Hematopoietic multipotent progenitor cell (in vitro differentiated cells): Measurements from ENCODE around the gene ISM1. TPM values are rescaled to one million over a fixed set of nuclear protein-coding genes. Genes with fewer than 3 reads are reported as not detected.
"Not testable (repeated sequence)": the region's sequence is repeated elsewhere in the genome, so short reads cannot be mapped to it uniquely, and the experiment has no call there.

Experiments
- DNase-seq, 3 donors: peaks; one replicate each; pipeline ENCODE4 v3.0.0-alpha.2; 2011 to 2015; ENCODE audit warnings: low read depth in 2 of 3, low spot score in 2 of 3
- total RNA-seq: library from RNA; depleted of rRNA; stranded (reverse); fragments of >200 nt; gene quantifications from one replicate; pipeline ENCODE4 v1.2.3, GENCODE V29; 2012

The ISM1 gene
- total RNA-seq, 1 donor = 0.27 TPM

GRCh38 chr20:13221313-13221672 is 219 bp downstream of the ISM1 start:
- peak in 1 of 3 donors; percentile 10 for DNase-seq

DNA sequence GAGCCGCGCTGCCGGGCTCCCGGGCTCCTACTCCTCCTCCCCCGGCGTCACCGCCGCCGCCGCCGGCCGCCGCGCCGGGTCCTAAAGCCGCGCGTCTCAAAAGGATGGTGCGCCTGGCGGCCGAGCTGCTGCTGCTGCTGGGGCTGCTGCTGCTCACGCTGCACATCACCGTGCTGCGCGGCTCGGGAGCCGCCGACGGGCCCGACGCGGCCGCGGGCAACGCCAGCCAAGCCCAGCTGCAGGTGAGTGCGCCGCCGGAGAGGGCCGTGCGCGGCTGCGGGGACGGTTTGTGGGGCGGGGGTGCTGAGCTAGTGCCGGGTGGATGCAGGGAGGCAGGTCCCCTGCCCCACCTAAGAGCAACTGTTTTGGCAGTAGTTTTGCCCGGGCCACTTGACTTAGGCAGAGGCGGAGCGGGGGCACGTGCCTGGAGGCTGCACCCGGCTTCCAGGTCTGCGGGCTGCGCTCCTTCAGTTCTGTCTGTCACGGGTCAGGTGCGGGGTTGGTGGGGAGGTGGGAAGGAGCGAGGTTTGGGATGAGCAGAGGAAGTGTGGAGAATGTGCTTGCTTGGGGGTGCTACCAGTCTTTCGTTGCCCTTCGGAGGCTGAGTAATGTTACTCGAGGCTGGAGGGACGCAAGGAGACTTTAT is 722 bp downstream of the ISM1 start:
- peak; percentile 47 to 73 (median 63) for DNase-seq

- DNase-seq = no peak
Measured at GRCh38 chr20:13222319-13222716, 1.2 kb downstream of the ISM1 start.

DNA sequence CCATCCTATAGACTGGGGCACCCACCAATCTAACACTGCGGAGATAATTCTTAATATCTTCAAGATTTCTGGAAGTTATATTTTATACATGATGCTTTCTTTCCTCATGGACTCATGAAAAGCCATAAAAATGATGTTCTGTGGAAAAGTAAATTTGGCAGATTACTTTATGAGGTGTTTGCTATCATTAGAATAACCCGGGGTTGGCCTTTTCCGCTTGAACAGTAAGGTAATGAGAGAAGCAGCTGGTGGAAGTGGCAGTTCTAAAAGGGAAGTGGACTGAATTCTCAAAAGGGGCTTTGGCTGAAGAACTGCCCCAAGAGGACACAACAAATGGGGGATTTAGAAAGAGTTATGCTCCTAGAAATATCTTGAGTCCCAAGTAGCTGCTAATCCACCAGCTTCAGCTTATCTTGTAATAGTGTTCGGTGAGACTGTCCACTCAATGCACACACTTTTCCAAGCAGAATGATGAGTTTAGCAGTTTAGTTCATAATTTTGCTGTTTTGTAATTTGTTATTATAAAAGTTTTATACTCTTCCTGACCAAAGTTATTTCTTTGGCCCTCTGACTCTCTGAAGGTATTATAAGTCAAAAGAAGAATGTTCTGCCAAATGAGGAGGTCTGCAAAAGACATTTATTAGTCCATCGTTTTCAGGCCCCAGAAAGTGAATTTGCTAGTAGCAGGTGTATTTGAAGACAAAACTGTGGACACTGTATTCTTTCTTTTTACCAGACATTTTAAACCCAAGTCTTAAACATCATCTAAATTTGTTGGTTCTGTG is 2.9 kb downstream of the ISM1 start:
- no peak for DNase-seq

DNA sequence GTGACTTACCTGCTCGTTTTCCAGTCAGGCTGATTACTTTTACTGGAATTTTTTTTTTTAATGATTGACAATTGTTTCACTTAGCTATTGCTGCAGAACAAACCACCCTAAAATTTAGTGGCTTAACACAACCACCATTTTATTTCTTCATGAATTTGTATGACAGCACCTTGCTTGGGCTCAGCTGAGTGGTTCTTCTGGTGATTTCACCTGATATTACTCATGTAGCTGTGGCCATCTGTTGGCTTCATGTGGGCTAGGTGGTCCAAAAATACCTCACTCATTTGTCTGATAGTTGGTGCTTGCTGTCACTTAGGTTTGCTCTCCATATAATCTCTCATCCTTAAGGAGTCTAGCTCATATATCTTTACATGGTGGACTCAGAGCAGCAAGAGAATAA is 5.3 kb downstream of the ISM1 start:
- DNase-seq = no peak

DNA sequence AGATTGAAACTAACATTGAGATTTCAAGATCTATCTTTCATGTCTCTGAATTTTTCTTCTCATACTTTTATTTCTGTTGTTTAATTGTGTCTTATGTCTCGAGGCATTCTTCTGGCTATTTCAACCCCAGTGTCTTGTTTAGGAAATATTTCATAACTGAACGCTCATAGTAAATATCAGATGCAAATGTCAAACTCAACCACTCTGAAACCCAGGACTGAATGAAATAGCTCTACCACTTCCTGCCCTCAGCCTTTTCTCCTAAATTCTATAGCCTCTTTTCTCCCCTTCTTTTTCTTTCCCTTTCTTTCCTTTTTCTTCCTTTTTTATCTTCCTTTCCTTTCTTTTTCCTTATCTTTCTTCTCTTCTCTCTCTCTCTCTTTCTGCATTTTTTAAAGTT is 7.7 kb downstream of the ISM1 start:
- no peak for DNase-seq

DNA sequence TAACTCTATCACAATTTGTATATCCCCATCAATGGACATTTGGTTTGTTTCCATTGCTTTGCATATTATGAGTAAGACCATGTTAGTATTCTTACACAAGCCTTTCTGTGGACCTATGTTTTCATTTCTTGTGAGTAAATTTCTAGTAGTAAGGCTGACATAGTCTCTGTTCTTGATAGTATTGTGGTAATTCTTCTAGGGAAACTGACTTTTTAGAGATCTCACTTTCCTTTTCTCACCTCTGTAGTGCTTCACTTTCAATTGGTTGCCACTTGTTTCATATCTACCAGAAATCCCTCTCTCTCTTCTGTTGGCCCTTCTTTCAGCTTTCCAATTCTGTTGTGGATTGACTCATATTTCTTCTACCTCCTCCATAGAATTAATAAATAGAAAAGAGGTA is 8.5 kb downstream of the ISM1 start:
- DNase-seq = no peak

DNA sequence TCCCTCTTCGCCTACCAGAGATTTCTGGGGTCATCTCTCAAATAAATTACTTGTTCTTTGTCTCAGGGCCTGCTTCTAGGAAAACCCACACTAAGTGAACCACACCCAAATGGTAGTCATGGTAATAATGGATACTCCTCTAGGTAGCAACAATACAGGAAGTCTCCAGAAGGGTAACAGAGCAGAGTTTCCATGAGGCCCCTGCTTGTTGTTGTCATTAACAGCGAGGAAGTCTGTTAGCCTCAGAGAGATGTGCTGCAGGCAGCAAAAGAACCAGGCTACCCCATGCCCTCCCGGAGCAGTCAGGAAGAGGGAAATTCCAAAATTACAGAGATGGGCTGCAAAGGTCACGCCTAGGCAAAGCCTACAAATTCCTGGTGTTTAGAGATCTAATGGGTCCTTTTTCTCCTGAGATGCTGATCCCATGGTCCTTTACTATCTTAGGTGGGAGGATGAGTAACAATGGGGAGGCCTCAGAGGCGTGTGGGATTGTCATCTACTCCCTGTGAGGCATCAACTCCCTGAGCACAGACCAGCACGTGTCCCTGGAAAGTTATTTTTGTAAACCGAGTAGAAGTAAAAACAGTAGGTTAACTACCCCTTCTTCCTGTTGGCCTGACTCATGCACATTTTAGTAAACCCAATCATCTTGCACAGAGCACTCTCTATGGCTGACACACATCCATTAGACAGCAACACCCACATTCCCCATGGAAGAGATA is 10.1 kb downstream of the ISM1 start:
- DNase-seq = peak in 1 of 3 donors; percentile 58

DNA sequence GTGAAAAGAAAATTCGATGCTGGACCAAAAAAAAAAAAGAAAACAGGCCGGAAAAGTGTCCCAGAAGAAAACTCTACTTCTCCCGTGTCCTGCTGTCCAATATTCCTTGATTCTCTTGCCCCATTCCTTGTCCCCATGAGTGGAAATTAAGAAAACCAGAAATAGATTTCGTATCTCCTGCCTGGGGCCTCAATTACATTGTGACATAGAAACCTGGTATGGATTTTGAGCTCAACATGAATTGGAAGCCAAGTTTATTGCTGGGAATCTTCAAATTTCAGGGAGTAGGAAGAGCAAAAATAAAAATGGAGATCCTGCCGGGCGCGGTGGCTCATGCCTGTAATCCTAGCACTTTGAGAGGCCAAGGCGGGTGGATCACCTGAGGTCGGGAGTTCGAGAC is 11.9 kb downstream of the ISM1 start:
- no peak for DNase-seq

DNA sequence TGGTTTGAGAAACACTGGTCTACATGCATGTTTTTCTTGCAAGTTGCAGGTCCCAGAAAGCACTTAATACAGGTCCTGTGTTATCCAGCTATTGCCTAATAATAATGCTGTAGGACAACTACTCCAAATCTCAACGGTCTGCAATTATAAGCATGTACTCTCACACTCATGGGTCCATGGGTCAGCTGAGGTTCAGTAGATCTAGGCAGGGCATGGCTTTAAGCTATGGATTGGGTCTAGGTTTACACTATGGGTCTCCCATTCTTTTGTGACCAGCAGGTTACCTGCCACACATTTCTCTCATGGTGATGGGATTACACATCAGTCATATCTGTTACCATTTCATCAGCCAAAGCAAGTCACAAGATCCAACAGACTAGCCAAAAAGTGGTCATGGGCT is 13.9 kb downstream of the ISM1 start:
- no peak for DNase-seq

DNA sequence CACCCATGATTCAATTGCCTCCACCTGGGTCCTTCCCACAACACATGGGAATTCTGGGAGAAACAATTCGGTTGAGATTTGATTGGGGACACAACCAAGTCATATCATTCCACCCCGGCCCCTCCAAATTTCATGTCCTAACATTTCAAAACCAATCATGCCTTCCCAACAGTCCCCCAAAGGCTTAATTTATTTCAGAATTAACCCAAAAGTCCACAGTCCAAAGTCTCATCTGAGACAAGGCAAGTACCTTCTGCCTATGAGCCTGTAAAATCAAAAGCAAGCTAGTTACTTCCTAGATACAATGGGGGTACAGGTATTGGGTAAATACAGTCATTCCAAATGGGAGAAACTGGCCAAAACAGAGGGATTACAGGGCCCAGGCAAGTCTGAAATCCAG is 15.3 kb downstream of the ISM1 start:
- DNase-seq = not testable (repeated sequence)

DNA sequence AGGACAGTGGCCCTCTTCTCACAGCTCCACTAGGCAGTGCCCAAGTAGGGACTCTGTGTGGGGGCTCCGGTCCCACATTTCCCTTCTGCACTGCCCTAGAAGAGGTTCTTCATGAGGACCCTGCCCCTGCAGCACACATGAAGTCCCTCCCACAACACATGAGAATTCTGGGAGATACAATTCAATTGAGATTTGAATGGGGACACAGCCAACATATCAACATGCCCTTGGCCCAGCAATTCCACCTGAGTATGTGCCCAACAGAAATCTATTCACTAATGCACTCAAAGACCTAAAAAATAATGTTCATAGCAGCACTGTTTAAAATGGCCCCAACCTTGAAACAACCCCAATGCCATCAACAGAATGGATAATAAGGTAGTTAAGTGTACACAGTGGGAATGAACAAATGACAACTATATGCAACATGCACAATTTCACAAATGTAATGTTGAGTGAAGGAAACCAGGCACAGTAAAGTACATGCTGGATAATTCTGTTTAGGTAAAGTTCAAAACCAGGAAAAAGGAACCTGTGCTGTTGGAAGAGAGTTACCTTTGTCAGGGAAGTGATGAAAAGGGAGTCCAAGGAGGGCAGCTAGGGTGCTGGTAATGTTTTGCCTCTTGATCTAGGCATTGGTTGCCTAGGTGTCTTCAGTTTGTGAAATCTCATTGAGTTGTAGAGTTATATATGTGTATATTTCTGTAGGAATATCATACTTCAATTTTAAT is 16.1 kb downstream of the ISM1 start:
- DNase-seq = no peak

- DNase-seq = no peak
Measured at GRCh38 chr20:13238001-13238653, 17.1 kb downstream of the ISM1 start.

GRCh38 chr20:13243826-13244376 is 22.8 kb downstream of the ISM1 start:
- DNase-seq = no peak

- no peak for DNase-seq
Measured at GRCh38 chr20:13245250-13245723, 24.2 kb downstream of the ISM1 start.

- DNase-seq = no peak
Measured at GRCh38 chr20:13249118-13249797, 28.2 kb downstream of the ISM1 start.

DNA sequence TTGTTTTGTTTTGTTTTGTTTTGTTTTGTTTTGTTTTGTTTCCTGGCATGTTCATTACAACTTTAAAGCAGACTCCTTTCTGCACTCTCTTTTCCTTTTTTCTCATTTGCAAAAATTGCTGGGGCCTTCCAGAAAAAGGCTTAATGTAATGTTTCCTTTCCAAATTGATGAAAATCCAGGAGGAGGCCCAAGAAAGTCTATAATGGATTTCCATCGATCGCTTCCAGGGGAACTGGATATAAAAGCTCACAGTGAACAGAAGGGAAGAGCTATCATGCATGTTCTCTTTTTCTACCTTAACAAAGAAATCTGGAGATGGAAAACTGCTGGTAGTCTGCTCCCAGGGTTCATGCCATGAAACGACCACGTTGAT is 28.7 kb downstream of the ISM1 start:
- DNase-seq = no peak

- no peak for DNase-seq
Measured at GRCh38 chr20:13250251-13250650, 29.2 kb downstream of the ISM1 start.

DNA sequence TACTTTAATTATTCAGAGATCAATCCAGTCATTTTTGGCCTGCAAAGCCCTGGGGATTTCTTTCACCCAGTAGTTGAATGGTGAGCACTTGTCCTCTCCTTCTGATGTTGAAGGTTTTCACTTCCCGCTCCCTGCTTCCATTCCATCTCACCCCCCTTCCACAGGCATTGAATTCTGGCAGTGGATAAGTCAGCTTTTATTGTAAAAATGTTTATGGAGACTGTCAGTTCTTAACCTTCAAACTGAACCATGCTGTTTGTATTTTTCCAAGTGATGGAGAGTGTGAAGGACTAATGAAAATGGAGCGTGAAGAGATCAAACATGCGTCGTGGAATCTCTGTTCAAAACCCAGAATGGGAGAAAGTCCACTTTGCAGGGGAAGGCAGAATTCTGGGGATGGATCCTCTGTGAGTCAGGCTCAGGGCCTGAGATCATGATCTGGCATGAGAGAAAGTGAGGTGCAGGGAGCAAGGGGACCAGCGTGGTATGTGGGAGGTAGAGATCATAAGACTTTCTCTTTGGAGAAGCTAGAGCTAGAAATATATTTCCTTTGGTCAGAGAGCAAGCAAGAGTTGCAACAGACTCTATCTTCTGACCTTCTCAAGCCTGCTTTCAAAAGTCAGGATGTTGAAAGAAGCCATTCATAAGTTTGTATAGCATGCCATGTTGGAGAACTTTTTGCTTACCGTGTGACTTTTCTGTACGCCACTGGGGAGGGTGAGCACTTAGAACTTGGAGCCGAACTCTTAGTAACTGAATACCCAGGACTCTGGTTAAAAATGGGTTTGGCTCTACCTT is 30.2 kb downstream of the ISM1 start:
- DNase-seq = no peak
